ENCODE data around the gene FBF1. TPM values are rescaled to one million over a fixed set of nuclear protein-coding genes. Genes with fewer than 3 reads are reported as not detected.
"Not testable (repeated sequence)": the region's sequence is repeated elsewhere in the genome, so short reads cannot be mapped to it uniquely, and the experiment has no call there.

FBF1 gene
- total RNA-seq, 4 donors from 2014 or later, result 41.7 to 49.7 (median 43.4) TPM

- H3K9me3 ChIP-seq, result no peaks in the 10 kb centered on the region
- H3K27me3 ChIP-seq, result no peaks in the 10 kb centered on the region
- no peaks in the 10 kb centered on the region for H3K36me3 ChIP-seq
- H3K4me3 ChIP-seq (replicated peaks in 1 of 3), result no peak overlapping the region
- TF ChIP-seq POLR2A (IDR thresholded peaks at IDR 0.05) (no peak), CTCF (IDR thresholded peaks at IDR 0.05) (no peak)
- H3K4me1 ChIP-seq, result peaks cover 33% of the 10 kb centered on the region in 2 donors
- intact Hi-C loops (cut with DNase I), result no loop called here
- no peak for DNase-seq
- no peak overlapping the region for H3K27ac ChIP-seq
- WGBS, 2 donors, result 61 to 62% methylated on average over 9 of the region's 9 CpGs
Measured at GRCh38 chr17:75976175-75976848, 35.5 kb upstream of the FBF1 start.

GRCh38 chr17:75975757-75976174, 34.9 kb upstream of the FBF1 start:
- H3K36me3 ChIP-seq, result no peaks in the 10 kb centered on the region
- intact Hi-C loops (cut with DNase I), result no loop called here
- no peak for DNase-seq
- no peak overlapping the region for H3K27ac ChIP-seq
- no peaks in the 10 kb centered on the region for H3K9me3 ChIP-seq
- 84 to 87% methylated on average over 5 of the region's 5 CpGs for WGBS, 2 donors
- TF ChIP-seq POLR2A (IDR thresholded peaks at IDR 0.05), result no peak
- TF ChIP-seq CTCF (IDR thresholded peaks at IDR 0.05), result no peak
- no peaks in the 10 kb centered on the region for H3K27me3 ChIP-seq
- H3K4me1 ChIP-seq, result peaks cover 32 to 33% of the 10 kb centered on the region in 2 donors
- H3K4me3 ChIP-seq (replicated peaks in 1 of 3), result no peak overlapping the region

- DNase-seq; H3K36me3 ChIP-seq; H3K27me3 ChIP-seq; intact Hi-C loops (cut with DNase I); H3K4me3 ChIP-seq (replicated peaks in 1 of 3); H3K27ac ChIP-seq; H3K9me3 ChIP-seq: not testable (repeated sequence)
- 96 to 98% methylated on average over 6 of the region's 6 CpGs for WGBS, 2 donors
- H3K4me1 ChIP-seq, result peaks cover 27 to 30% of the 10 kb centered on the region in 2 donors
Measured at GRCh38 chr17:75975187-75975586, 34.3 kb upstream of the FBF1 start.

- H3K27me3 ChIP-seq, result no peaks in the 10 kb centered on the region
- 94% methylated on average over 7 of the region's 7 CpGs for WGBS, 2 donors
- DNase-seq, result no peak
- intact Hi-C loops (cut with DNase I), result no loop called here
- no peak overlapping the region for H3K27ac ChIP-seq
- no peak overlapping the region for H3K4me3 ChIP-seq (replicated peaks in 1 of 3)
- no peaks in the 10 kb centered on the region for H3K9me3 ChIP-seq
- peaks cover 6 to 7% of the 10 kb centered on the region in 2 donors for H3K4me1 ChIP-seq
- no peaks in the 10 kb centered on the region for H3K36me3 ChIP-seq
- TF ChIP-seq POLR2A (IDR thresholded peaks at IDR 0.05) (no peak), CTCF (IDR thresholded peaks at IDR 0.05) (no peak)
Measured at GRCh38 chr17:75970626-75971025, 29.8 kb upstream of the FBF1 start.

- WGBS, 2 donors, result 74 to 82% methylated on average over 4 of the region's 4 CpGs
Measured at GRCh38 chr17:75970011-75970523, 29.2 kb upstream of the FBF1 start.

GRCh38 chr17:75969044-75969443, 28.2 kb upstream of the FBF1 start:
- WGBS, 2 donors, result 95 to 96% methylated on average over 10 of the region's 10 CpGs
- DNase-seq; intact Hi-C loops (cut with DNase I): not testable (repeated sequence)

More at GRCh38 chr17:75970011-75970523, 29.2 kb upstream of the FBF1 start:
- no peak for TF ChIP-seq CTCF (IDR thresholded peaks at IDR 0.05)
- TF ChIP-seq POLR2A (IDR thresholded peaks at IDR 0.05), result no peak
- intact Hi-C loops (cut with DNase I), result no loop called here
- no peak overlapping the region for H3K4me3 ChIP-seq (replicated peaks in 1 of 3)
- no peaks in the 10 kb centered on the region for H3K27me3 ChIP-seq
- H3K36me3 ChIP-seq, result no peaks in the 10 kb centered on the region
- no peaks in the 10 kb centered on the region for H3K9me3 ChIP-seq
- H3K27ac ChIP-seq, result no peak overlapping the region
- H3K4me1 ChIP-seq, result peaks cover 6 to 7% of the 10 kb centered on the region in 2 donors
- DNase-seq, result no peak

More at GRCh38 chr17:75969044-75969443, 28.2 kb upstream of the FBF1 start:
- not testable (repeated sequence) for H3K27me3 ChIP-seq; H3K4me1 ChIP-seq; H3K36me3 ChIP-seq; H3K4me3 ChIP-seq (replicated peaks in 1 of 3); H3K9me3 ChIP-seq; H3K27ac ChIP-seq

Measured in thyroid gland (tissue), 4 donors.